Measurements from ENCODE around the gene CYP46A1.

DNA sequence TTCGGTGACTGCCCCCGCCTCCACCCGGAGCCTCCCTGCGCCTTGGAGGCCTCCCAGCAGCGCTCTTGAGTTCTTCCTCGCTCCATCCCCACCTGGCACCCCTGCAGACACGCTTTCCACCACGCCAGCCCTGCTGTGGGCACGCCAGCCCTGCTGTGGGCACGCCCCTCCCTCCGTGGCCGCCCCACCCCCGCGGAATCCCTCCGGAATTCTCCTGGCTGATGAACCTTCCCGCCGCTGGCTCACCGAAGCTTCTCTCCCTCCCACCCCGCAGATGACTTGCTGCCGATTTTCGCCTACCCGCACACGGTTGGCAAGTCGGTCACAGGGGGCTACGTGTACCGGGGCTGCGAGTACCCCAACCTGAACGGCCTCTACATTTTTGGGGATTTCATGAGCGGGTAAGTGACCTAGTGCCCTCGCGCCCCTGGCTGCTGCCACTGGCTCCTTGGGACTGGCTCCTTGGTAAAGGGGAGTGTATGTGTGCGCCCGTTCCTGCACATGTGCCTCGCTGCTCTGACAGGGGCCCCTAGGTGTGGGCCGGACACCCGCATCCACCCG, 24.0 kb upstream of the CYP46A1 start:
- TF ChIP-seq EZH2 (IDR thresholded peaks at IDR 0.05) = no peak
- TF ChIP-seq, protein P1, sequence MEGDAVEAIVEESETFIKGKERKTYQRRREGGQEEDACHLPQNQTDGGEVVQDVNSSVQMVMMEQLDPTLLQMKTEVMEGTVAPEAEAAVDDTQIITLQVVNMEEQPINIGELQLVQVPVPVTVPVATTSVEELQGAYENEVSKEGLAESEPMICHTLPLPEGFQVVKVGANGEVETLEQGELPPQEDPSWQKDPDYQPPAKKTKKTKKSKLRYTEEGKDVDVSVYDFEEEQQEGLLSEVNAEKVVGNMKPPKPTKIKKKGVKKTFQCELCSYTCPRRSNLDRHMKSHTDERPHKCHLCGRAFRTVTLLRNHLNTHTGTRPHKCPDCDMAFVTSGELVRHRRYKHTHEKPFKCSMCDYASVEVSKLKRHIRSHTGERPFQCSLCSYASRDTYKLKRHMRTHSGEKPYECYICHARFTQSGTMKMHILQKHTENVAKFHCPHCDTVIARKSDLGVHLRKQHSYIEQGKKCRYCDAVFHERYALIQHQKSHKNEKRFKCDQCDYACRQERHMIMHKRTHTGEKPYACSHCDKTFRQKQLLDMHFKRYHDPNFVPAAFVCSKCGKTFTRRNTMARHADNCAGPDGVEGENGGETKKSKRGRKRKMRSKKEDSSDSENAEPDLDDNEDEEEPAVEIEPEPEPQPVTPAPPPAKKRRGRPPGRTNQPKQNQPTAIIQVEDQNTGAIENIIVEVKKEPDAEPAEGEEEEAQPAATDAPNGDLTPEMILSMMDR (IDR thresholded peaks at IDR 0.05) = no peak
- TF ChIP-seq EZH2phosphoT487 (IDR thresholded peaks at IDR 0.05) = no peak

Measured in neural progenitor cell (in vitro differentiated cells).